Pulmonary artery endothelial cell (primary cell): ENCODE results near the gene APEH. TPM values are rescaled to one million over a fixed set of nuclear protein-coding genes. Genes with fewer than 3 reads are reported as not detected.
"Not testable (repeated sequence)": the region's sequence is repeated elsewhere in the genome, so short reads cannot be mapped to it uniquely, and the experiment has no call there.

ENCODE experiments used
- DNase-seq: peaks from one replicate; pipeline ENCODE4 v3.0.0-alpha.2; 2011; ENCODE audit warnings: low read depth, low spot score
- total RNA-seq: library from RNA; depleted of rRNA; stranded (reverse); fragments of >200 nt; gene quantifications from 2 replicates; pipeline ENCODE4 v1.2.3, GENCODE V29; 2014

Gene APEH
- total RNA-seq, 1 donor from 2014 or later = 128 TPM

DNA sequence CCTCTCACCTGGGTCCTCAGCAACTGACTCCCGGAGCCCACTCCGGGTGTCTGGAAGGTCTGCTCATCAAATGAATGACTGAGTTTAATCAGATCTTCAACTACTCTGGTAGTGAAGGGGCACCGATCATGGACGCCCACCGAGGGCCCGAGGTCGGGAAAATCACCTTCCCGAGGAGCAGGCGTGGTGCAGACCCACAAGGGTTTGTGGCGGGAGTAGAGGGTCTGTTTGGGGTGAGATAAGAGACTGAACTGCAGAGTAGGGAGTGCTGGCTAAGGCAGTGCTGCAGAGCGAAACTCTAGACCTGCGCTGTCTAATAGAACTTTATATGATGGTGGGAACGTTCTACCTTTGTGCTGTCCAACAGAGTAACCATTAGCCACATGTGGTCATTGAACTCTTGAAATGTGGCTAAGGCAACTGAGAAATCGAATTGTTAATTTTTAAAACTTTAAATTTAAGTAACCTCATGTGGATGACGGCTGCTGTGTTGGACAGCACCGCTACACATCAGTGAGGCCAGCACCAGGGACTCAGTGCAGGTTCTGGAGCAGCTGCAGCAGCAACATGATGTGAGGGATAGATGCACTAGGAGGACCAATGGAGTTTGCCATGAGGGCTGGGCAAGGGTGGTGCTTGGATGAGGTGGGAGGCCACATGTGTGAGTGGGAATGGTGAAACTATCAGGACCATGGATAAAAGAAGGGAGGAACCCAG, 15.9 kb downstream of the APEH start:
- DNase-seq = not testable (repeated sequence)

- DNase-seq = not testable (repeated sequence)
These were observed 16.7 kb downstream of the APEH start for GRCh38 chr3:49690856-49691255.

- DNase-seq = not testable (repeated sequence)
These were observed 17.3 kb downstream of the APEH start for GRCh38 chr3:49691481-49691880.

GRCh38 chr3:49694409-49695070, 20.4 kb downstream of the APEH start:
- DNase-seq = not testable (repeated sequence)

- not testable (repeated sequence) for DNase-seq
These were observed 21.3 kb downstream of the APEH start for GRCh38 chr3:49695350-49696015.

DNA sequence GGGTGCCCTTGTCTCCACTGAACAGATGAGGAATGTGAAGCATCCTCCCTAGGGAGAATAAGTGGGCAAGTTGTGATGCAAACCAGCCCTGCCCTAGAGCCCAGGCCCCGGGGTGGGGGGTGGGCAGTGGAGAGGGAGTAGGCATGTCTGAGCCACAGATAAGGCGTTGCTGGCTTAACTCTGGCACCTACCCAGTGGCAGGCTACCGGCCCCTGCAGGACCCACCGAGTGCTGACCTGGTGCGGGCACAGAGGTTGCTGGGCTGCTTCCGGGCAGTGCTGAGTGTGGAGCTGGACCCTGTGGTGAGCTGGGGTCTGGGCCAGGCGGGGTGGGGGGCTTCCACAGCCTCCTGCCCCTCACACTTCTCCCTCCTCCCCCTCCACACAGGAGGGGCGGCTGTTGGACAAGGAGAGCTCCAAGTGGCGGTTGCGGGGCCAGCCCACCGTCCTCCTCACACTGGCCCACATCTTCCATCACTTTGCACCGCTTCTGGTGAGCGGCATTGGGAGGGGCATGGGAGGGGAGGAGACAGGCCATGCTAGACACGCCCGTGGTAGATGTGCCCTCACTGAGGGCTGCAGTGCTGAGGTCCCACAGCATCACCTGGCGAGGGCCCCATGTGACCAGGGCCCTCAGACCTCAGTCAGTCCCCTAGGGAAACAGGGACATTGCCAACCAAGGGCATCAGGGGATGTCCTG, 25.3 kb downstream of the APEH start:
- DNase-seq = no peak

GRCh38 chr3:49700014-49700413, 25.9 kb downstream of the APEH start:
- no peak for DNase-seq

DNA sequence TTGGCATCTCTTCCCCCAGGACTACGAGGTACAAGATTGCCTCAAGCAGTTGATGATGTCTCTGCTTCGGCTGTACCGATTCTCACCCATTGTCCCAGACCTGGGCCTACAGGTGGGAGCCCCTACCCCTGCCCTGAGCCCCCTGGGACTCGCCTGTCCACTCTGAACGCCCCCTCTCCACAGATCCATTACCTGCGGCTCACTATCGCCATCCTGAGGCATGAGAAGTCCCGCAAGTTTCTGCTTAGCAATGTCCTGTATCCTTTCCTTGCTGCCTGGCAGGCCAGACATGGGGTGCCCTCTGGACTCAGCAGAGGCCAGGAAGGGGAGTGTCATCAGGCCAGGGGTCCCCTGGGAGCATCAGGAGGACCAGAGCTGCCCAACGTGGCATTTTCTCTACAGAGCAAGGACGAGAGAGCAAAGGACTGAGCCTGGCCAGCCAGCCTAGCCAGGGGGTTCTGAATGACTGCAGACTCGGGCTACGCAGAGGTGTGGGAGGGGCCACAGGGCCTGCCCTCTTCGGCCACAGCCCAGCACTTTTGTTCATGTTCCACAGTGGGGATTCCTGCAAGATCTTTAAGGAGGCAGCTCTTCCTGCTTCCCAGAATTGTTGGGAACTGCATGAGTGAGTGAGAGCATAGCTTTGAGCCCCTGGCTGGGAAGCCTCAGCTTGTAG, 26.4 kb downstream of the APEH start:
- DNase-seq = no peak

DNA sequence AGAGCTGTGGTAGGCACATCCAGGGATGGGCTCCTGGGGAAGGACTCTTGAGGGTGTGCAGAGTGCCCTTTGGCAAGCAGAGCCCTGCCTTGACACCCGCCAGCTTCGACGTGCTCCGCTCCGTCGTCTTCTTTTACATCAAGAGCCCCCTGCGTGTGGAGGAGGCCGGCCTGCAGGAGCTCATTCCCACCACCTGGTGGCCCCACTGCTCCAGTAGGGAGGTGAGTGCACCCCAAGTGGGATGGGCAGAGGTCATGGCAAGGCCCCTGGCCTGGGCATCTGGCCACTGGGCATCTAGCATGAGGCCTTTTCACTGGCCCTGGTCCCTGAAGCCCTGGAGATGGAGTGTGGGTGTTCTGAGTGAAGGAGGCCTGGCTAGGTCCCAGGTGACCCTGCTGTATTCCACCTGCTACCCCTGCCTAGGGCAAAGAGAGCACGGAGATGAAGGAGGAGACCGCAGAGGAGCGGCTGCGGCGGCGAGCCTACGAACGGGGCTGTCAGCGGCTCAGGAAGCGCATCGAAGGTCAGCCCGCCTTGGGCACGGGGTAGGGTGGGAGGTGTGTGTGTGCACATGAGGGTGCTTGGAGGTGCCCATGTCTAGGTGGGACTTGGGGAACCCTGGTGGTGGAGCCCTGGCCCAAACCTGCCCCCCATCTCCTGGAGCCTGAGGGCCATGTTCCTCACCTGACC, 27.4 kb downstream of the APEH start:
- no peak for DNase-seq

- DNase-seq = no peak
These were observed 28.5 kb downstream of the APEH start for GRCh38 chr3:49702672-49703071.

GRCh38 chr3:49703443-49703927, 29.3 kb downstream of the APEH start:
- DNase-seq = no peak

GRCh38 chr3:49703956-49704355, 29.8 kb downstream of the APEH start:
- no peak for DNase-seq

DNA sequence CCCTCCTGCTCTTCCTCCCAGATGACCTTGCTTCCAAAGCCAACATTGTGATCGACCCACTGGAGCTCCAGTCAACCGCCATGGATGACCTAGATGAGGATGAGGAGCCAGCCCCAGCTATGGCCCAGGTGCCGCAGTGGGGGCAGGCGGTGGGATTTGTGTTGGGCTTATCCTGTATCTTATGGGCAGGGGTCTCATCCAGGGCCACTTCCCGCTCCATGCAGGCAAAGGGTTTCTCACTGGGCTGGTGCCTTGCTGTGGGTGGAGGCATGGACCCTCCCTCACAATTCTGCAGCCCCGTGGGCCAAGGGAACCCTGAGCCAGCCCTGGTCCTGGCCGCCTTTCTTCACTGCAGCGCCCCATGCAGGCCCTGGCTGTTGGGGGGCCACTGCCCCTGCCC, 30.5 kb downstream of the APEH start:
- DNase-seq = no peak

DNA sequence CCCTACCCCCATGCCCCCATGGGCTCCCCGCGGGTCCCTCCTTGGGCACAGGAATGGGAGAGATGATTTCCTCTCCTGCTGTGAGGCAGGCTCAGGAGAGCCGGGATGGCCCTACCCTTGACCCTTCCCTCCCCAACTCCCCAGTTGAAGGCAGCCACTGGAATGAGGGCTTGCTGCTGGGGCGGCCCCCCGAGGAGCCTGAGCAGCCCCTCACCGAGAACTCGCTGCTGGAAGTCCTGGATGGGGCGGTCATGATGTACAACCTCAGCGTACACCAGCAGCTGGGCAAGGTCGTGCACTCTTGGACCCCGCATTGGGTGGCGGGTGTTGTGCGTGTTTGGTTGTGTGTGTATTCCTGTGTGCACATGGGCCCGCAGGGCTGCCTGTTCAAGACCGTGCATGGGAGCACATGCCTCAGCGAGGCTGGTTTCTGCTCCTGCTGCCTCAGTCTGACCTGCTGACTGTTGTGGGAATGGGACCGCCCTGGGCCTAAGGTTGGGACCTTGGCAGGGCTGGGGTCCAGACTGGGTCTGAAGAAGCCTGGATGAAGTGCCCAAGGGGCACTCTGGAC, 31.3 kb downstream of the APEH start:
- no peak for DNase-seq

DNA sequence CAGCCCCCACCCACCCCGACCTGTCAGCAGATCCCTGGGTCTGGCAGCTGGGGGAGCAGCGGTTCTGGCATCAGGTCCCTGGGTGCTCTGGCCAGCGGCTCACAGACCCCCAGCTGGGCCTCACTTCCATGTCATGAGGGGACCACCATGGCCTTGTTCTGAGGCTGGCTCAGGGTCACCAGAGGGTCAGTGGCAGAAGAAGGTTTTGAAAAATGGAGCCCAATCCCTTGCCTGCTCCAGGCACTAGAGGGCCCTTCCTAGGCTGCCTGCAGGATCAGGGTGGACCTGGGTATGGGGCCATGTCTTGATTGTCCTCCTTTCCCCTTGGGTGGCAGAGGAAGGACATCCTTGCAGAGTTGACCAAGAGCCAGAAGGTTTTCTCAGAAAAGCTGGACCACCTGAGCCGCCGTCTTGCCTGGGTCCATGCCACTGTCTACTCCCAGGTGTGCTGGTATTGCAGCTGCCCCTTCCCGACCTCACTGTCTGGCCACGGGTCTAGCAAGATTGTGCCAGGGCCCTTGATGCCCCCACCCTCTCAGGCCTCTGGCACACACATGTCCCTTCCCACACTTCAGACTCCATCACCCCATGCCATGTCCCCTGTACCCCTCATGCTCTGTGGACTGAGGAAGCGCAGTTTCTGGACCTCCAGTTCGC, 32.4 kb downstream of the APEH start:
- DNase-seq = no peak

- no peak for DNase-seq
These were observed 32.9 kb downstream of the APEH start for GRCh38 chr3:49707113-49707480.

- DNase-seq = no peak
These were observed 35.7 kb downstream of the APEH start for GRCh38 chr3:49709852-49710251.

- DNase-seq = no peak
These were observed 37.3 kb downstream of the APEH start for GRCh38 chr3:49711489-49711888.

GRCh38 chr3:49712166-49712565, 38.0 kb downstream of the APEH start:
- DNase-seq = no peak
